ENCODE measurements around the gene CLCN2.

CLCN2 gene

DNA sequence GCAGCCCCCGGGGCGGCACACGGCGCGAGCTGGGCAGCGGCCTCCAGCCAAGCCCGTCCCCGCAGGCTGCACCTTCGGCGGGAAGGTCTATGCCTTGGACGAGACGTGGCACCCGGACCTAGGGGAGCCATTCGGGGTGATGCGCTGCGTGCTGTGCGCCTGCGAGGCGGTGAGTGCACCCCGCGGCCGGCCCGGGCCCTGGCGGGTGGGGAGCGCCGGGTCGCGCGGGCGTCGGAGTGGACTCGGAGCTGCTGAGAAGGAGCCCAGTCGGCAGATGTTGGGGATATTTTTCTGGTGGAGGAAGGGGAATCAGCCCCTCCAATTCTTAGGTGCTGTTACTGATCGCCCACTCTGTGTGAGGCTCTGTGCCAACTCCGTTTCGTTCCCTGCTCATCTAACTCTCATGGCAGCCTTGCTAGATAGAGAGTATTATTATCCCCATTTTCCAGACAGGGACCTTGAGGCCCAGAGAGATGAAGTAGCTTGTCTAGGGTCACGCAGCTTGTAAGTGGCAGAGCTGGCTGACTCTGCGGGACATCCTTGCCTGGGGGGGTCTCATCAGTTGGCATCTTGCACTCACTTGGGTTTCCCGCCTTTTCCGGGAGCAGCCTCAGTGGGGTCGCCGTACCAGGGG is 19.3 kb upstream of the CLCN2 start:
- DNase-seq (ENCODE audit: low spot score) = peak; percentile 55

DNA sequence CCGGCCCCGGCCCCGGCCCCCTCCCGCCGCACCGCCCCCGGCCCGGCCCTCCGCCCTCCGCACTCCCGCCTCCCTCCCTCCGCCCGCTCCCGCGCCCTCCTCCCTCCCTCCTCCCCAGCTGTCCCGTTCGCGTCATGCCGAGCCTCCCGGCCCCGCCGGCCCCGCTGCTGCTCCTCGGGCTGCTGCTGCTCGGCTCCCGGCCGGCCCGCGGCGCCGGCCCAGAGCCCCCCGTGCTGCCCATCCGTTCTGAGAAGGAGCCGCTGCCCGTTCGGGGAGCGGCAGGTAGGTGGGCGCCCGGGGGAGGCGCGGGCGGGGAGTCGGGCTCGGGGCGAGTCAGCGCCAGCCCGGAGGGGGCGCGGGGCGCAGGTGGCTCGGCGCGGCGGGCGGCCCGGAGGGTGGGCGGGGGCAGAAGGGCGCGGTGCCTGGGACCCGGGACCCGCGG is 18.8 kb upstream of the CLCN2 start:
- peak; percentile 96 for DNase-seq (ENCODE audit: low spot score)

DNA sequence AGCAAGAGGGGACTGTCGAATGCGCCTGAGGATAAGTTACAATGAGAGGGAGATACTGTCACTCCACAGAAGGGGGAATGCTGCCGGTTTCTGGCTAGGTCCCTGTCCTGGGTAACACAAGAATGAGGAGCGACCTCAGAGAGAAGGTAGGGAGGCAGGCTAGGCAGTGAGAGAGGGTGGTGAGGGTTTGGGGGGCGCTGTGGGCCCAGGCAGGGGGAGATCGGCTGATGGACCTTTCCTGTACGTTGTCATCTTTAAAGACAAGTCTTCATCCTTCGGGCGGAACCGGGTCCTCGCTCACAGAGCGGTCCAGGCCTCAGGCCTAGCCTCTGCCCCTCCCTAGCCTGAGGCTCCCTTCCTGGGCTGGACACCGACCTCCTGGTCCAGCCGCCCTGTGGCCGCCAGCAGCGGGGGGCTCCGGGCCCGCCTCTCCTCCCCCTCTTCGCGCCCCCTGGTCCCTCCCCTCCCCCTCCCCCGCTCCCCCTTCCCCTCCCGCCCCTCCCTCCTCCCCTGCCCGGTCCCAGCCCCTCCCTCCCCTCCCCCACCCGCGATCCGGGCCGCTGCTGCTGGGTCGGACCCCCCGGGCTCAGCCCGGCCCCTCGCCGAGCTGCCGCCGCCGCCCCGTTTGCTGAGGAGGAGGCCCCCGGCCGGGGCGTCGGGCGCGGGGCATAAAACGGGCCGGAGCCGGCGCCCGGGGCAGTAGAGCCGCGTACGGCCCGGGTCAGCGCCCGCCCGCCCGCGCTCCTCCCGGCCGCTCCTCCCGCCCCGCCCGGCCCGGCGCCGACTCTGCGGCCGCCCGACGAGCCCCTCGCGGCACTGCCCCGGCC is 18.2 kb upstream of the CLCN2 start, which contains the start of gene CHRD:
Gene CHRD (plus strand): TSS at position 697 of the 827 bp plus-strand sequence. CDS start 265 bp downstream, outside the sequence.
- DNase-seq (ENCODE audit: low spot score) = peak; percentile 55

DNA sequence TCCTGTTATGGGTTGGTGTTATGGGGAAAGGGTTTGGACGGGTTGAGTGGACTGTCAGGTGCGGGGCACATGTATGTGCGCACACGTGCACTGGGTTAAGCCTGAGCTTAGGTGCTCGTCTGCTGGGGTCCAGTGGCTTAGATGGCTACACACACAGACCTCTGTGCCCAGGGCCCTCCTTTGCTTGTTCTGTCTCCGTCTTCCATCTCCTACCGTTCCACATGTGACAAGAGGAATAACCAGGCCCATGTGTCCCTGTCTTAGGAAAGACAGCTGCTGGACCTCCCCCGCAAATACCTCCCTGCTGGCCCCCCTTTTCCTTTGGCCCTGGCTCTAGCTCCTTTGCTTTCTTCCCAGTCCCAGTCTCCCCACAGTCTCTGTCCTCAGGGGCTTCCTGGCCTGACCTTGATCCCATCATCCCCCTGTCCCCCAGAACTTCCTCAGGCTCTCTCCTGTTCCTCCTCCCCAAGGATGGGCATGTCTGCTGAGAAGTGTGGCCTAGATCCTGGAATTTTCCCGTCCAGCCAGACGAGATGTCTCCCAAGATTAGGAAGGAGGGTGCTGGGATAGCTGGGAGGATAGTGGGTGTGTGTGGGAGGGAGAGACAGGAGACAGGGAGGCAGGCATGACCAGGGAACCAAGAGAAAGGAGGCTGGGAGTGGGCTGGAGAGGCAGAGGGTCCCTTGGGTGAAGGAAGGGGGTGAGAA is 17.4 kb upstream of the CLCN2 start:
- no peak for DNase-seq (ENCODE audit: low spot score)

DNA sequence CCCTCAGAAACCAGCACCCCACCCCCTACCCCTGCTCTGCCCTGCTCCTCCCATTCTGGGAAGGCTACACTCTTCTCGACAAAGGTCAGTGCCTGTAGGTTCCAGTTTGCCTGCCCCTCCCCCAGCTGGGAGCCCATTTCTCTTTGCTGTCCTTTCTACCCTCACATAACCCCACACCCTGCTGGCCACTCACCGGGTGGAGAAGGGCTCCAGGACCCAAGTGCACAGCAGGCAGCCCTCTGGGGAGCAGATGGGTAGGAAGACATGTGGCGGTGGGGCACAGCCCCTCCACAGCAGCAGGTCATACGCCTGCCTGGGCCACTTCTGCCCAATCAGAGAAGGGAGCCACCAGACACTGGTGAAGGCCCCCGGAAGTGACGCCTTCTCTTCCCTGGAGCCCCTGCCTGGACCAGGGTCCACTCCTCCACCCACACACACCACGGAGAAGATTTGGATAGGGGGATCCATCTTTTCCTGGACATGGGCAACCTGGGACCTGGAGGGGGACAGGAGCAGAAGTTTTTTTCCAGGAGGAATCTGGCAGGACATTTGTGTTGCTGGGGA is 16.6 kb upstream of the CLCN2 start, which contains the start of gene THPO:
Gene THPO (minus strand): TSS at position 326 of the 564 bp plus-strand sequence. CDS start 1,948 bp downstream, outside the sequence.
- no peak for DNase-seq (ENCODE audit: low spot score)

DNA sequence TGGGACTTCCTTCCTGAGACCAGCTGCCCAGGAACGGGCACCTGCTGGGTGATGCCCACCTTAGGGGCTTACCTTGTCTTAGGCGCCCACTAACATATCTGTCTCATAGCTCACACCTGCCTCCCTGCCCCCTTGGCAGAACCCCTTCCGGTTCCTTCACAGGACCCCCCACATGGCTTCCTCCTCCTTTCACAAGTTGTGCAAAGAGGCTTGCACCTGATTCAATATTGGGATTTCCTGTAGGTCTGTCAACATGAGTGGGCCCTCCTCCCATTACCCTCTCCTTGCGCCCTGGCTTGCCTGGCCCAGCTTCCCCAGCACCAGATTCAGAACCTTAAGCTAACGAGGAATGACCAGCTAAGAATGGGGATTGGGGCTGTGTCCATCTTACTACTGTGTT is 16.0 kb upstream of the CLCN2 start:
- DNase-seq (ENCODE audit: low spot score) = no peak

DNA sequence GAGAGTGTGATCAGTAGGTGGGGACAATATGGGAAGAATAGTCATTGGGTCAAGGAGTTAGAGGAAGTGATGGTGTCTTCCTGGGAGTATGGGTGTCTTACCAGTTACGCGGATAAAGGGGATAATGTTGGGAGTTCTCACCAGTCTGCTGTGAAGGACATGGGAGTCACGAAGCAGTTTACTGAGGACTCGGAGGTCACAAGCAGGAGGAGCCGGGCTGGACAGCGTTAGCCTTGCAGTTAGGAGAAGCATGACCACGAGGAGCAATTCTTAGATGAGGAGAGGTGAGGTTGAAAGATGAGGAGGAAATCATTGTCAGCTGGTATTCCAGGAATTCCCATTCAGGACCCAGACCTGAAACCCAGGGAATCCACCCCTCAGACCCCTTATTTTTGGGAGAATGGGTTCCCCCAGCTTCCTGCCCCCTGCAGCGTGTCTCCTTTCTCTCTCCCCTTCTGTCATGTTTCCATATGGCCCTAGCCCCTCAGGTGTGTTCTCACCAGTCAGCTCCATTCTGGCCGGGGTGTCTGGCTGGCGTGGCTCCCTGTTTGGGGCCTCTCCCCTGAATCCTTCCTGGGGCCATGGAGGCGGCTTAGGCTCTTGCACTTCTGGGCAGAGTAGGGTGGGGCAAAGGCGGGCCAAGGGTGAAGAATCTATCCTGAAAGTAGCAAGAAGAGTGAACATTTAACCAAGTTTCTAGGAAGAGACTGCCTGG is 14.5 kb upstream of the CLCN2 start:
- DNase-seq (ENCODE audit: low spot score) = no peak

DNA sequence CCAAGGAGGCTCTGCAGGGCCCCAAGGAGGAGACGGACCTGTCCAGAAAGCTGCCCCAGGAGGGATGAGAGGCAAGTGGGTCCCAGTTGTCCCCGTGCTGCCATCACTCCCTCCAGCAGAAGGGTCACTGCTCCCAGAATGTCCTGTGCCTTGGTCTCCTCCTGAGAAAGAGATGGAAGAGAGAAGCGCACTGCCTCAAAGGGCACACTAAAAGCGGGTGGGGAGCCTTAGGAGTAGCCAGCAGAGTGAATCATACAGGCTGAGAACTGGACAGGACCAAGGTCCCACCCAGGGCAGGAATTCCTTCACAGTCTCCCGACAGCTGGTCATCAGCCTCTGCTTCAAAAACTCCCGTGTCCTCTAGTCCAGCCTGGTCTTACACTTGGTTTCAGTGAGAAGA is 12.0 kb upstream of the CLCN2 start:
- no peak for DNase-seq (ENCODE audit: low spot score)

DNA sequence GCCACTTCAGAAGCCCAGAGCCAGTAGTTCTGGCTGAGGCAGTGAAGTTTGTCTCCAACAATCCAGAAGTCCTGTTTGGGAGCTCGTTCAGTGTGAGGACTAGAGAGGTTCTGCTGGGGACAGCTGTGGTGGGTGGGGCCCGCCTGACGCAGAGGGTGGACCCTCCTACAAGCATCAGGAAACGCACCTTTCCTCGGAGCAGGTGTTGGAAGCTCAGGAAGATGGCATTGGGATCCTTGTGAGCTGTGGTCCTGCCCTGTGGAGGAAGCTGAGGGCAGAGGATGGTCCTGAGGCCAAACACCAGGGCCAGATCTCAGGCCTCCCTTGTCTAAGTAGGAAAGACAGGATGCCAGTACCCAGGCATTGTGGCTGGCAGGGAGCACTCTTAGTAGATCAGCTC is 11.5 kb upstream of the CLCN2 start:
- DNase-seq (ENCODE audit: low spot score) = no peak

DNA sequence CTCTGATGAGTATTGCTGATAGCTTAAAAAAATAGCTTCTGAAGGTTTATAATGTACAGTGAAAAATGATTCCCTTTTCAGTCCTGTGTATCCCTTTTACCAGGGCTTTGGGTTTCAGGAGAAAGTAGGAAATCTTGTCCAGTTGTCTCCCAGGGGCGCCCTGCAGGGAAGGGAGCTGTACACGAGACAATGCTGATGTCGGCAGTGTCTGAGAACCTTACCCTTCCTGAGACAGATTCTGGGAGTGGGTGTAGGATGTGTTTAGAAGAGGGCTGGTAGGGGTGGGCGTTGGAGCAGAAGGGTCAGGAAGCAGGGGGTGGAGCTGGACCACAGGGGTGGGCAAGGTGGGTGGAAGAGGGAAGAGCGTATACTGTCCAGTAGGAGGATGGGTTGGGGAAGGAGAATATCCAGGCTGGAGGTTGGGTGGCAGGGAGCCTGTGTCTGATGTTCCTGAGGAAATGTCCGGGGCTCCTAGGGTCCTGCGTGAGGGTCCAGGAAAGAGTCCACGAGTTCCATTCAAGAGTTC is 11.0 kb upstream of the CLCN2 start:
- DNase-seq (ENCODE audit: low spot score) = no peak

DNA sequence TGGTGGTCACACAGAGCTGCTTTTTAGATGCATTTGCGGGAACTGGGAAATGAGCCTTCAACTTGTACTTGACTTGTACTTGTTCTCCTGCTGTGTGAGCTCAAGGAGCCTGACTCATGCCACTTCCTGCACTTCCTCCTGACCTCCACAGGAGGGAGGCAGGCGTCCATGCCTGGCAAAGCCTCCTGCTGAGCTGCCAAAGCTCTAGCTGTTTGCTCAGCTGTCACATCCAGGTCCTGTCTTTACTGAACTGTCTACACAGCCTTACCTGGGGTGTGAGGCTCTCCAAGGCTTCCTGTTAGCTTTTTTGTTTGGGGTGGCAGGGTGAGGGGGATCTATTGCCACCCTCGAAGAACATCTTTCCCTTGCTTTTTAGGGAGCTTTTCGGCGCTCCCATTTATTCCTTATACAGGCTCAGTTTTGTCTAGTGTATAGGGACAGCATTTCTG is 10.2 kb upstream of the CLCN2 start:
- peak; percentile 89 for DNase-seq (ENCODE audit: low spot score)

DNA sequence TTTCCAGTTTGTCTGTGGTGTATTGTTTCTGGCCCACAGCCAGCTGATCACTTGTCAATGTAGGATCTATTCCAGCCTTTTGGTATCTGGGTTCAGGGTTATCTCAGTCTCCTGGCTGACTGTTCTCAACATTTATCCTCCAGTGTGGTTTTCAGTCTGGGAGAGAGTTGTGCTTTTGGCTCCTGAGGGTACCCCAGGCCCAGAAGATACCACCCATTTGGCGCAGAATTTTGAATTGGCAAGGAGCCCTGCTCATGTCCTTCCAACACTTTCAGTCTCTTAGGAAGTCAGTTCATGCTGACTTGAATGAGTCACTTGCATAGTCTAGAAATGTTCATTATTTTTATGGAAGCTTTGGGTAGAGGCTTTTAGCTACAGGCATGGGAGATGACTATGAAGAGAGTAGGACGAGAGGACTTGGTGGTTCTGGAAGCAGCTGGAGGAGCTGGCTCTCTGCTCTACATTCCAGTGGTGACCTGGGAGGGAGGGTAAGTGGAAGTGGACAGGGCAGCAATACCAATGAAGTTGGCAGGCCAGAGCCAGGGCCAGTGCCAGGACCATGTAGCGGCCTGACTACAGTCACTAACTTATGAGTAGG is 7.3 kb upstream of the CLCN2 start:
- no peak for DNase-seq (ENCODE audit: low spot score)

DNA sequence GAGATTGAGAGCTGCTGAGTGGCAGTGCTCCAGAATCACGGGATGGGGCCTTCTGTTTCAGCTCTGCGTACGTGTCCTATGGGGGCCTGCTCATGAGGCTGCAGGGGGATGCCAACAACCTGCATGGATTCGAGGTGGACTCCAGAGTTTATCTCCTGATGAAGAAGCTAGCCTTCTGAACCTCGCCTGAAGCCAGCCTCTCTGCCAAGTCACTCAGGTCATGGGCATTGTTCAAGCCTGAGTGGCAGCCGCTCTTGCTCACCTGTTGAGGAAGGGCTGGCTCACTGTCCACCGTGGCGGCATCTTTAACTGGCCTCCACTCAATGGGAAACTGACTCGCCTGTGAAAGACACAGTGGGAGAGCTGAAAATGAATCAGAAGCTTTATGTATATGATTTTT is 6.7 kb upstream of the CLCN2 start:
- DNase-seq (ENCODE audit: low spot score) = no peak

DNA sequence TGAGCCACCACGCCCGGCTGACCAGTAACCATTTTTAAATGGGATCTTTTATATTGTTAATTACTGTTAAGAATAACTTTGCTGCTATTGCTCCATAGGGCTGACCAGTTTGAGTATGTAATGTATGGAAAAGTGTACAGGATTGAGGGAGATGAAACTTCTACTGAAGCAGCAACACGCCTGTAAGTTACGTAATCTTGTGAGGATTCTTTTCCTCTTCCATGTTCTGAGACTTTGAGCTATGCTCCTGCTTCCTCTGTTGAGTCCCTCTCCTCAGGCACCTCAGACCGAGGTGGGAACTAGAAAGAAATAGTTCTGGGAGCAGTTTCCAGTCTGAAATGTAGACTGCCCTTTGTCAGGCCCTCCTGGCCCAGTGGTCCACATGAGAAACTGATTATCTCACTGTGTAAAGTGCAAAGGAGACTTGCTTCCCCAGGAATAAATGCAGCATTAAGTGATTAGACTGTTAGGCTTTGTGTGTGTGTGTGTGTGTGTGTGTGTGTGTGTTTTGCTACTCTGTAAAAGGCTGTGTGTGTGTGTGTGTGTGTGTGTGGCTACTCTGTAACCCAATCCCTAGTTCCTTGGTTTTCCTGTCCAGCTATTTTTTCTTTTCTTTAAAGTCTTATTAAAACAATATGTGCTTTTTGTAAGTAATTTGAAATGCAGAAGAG is 5.3 kb upstream of the CLCN2 start:
- no peak for DNase-seq (ENCODE audit: low spot score)

DNA sequence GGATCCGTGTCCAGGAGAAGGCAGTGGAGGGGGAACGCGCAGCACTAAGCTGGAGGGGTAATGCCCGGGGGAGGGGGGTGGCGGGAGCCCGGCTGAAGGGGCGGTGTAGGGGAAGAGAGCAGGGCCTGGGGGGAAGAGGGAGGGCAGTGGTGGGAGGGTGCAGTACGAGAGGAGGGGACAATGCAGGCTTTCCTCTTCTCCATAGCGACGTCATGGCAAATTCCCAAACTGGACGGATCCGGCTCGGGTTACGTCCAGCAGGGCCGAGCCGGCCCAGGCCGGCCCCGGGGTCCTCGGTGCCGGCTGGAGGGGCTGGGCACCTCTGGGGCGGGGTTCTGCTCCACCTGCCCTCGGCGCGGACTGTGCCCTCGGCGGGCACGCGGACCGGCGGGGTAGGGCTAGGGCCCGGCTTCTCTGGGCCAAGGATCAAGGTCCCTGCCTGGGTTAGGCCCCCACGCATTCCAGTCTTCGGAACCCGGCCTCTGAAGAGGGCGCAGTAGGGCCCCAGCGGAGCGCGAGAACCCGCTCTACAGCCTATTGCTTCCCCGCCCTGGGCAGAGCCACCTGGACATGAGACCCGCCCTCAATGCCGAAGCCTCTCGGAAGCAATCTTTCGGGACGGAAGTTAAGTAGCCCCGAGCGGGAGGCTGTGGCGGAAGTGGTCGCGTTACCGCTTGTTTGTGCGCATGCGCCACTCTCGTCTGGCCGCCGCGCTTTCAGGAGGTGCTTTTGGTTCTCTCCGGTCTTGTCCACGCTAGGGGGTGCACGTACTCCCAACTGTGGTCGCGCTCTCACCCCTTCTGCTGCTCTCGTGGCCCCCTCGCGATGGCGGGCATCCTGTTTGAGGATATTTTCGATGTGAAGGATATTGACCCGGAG is 1.5 kb upstream of the CLCN2 start:
- DNase-seq (ENCODE audit: low spot score) = peak; percentile 95

DNA sequence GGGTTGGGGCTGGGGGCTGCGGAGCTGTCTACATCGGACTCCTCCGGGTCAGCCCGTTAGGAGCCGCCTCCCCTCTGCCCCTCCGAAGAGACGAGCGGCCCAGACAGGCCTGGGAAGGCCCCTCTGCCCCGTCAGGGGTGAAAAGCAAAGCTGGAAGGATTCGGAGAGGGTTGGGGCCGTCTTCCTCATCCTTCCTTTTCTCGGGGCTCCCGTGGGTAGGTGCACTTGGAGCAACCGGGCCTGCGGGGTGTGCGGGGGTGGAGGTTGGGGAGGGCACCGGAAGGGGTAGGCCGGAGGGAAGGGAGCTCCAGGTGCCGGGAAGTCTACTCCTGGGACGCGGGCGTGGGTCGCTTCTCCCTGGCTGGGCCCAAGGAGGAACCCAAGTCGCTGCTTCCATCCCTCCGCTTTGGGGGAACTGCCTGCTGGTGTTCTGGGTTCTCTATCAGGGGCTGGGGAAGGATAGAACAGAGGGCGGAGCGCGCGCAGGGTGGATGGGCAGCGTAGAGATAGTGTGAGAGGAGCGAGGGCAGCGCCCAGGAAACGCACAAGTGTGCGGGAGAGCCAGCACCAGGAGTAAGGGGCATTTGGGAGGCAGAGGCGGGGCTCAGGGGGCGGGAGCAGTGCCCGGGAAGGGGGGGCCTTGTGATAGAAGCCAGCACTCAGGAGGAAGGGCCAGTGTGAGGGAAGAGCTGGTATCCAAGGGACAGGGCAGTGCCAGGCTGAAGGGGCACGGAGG is 695 bp upstream of the CLCN2 start:
- no peak for DNase-seq (ENCODE audit: low spot score)

DNA sequence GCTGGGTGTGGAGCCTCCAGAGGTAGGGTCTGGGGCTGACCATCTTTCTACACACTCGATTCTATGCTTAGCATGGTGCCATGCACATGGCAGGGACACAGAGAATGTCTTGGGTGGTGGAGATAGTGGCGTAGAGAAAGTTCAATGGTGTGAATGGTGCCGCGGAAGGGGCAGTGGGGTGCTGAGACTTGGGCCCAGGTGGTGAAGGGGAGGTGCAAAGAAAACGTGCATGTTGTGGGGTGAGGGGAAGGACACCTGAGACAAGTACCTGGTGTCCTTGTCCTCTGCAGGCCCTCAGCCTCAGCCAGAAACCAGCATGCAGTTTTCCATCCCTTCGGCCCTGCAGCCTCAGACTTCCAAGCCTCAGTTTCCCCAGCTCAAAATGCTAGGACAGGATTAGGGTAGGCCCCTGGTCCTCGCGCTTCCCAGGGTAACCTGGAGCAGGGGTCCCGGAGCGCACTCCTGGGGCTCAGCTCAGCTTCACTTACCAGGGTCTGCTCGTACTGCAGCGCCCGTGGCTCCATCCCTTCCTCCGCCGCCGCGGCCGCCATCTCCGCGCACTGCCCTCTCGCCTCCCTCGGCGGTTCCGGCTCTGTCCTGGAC is 375 bp downstream of the CLCN2 start:
- no peak for DNase-seq (ENCODE audit: low spot score)
